GM23338 (cell line): ENCODE results near the gene SYNDIG1. TPM values are rescaled to one million over a fixed set of nuclear protein-coding genes. Genes with fewer than 3 reads are reported as not detected.

Source experiments
- ATAC-seq: fragments of 200-7000 bp; cut with Tn5 transposase; 3 replicates; pipeline ENCODE4 v1.9.1; 2020
- DNase-seq: peaks from one replicate; pipeline ENCODE4 v3.0.0-alpha.2; 2015; ENCODE audit warnings: low spot score
- H2AFZ ChIP-seq: fragments of 200-600 bp; sonication (generic); 2 replicates; pipeline ENCODE4 v1.8.0; 2016; ENCODE audit warnings: antibody characterized with exemption, mild to moderate bottlenecking, moderate library complexity
- H3F3A ChIP-seq: fragments of 200-600 bp; sonication (generic); replicated peaks from 2 replicates; pipeline ENCODE4 v1.8.0; 2017; ENCODE audit warnings: antibody characterized with exemption, mixed run types, low read depth
- H3K27ac ChIP-seq: fragments of 200-600 bp; sonication (generic); 2 replicates; pipeline ENCODE4 v1.6.1; 2016; ENCODE audit warnings: low read depth
- H3K27me3 ChIP-seq: fragments of 200-600 bp; sonication (generic); 2 replicates; pipeline ENCODE4 v1.8.0; 2016; ENCODE audit warnings: mild to moderate bottlenecking, mixed run types, moderate library complexity; ENCODE audit not compliant: insufficient read depth
- H3K36me3 ChIP-seq: fragments of 200-600 bp; sonication (generic); 2 replicates; pipeline ENCODE4 v1.8.0; 2016; ENCODE audit warnings: mild to moderate bottlenecking; ENCODE audit not compliant: insufficient read depth
- H3K4me1 ChIP-seq: fragments of 200-600 bp; sonication (generic); 2 replicates; pipeline ENCODE4 v1.8.0; 2016; ENCODE audit warnings: mild to moderate bottlenecking, moderate library complexity; ENCODE audit not compliant: insufficient read depth
- H3K4me2 ChIP-seq: fragments of 200-600 bp; sonication (generic); 2 replicates; pipeline ENCODE4 v1.7.1; 2017; ENCODE audit warnings: mixed run types
- H3K4me3 ChIP-seq: fragments of 200-600 bp; sonication (generic); 2 replicates; pipeline ENCODE4 v1.6.1; 2016; ENCODE audit warnings: mixed run types
- H3K79me2 ChIP-seq: fragments of 200-600 bp; sonication (generic); replicated peaks from 2 replicates; pipeline ENCODE4 v1.8.0; 2017; ENCODE audit warnings: mild to moderate bottlenecking; ENCODE audit not compliant: insufficient read depth
- H3K9me2 ChIP-seq: fragments of 200-600 bp; sonication (generic); 2 replicates; pipeline ENCODE4 v1.8.0; 2017; ENCODE audit not compliant: insufficient read depth
- H4K20me1 ChIP-seq: fragments of 200-600 bp; sonication (generic); replicated peaks from 2 replicates; pipeline ENCODE4 v1.8.0; 2017; ENCODE audit warnings: mild to moderate bottlenecking; ENCODE audit not compliant: insufficient read depth
- H3K27ac Mint-ChIP-seq: 2 replicates; pipeline ENCODE4 v1.8.0; 2020; ENCODE audit warnings: inconsistent platforms, mild to moderate bottlenecking, moderate library complexity, mixed read lengths
- H3K27me3 Mint-ChIP-seq: 3 replicates; pipeline ENCODE4 v1.8.0; 2022; ENCODE audit warnings: low read depth, mild to moderate bottlenecking, moderate library complexity, mixed read lengths, inconsistent platforms; ENCODE audit not compliant: insufficient read depth, poor library complexity
- H3K36me3 Mint-ChIP-seq: 3 replicates; pipeline ENCODE4 v1.8.0; 2021; ENCODE audit warnings: low read depth, mild to moderate bottlenecking, inconsistent platforms, moderate library complexity, mixed read lengths
- H3K4me1 Mint-ChIP-seq: 3 replicates; pipeline ENCODE4 v1.8.0; 2020; ENCODE audit warnings: mild to moderate bottlenecking, inconsistent platforms, mixed read lengths
- H3K4me3 Mint-ChIP-seq: 3 replicates; pipeline ENCODE4 v1.8.0; 2021; ENCODE audit warnings: moderate library complexity, mild to moderate bottlenecking, inconsistent platforms, mixed read lengths
- H3K9me3 Mint-ChIP-seq: 3 replicates; pipeline ENCODE4 v1.8.0; 2020; ENCODE audit warnings: moderate library complexity, mild to moderate bottlenecking, inconsistent platforms, mixed read lengths
- CREB1 ChIP-seq: fragments of 250-450 bp; sonication (Bioruptor Pico); IDR thresholded peaks from 2 replicates; pipeline ENCODE4 v1.5.0; 2020; ENCODE audit warnings: low read depth, mild to moderate bottlenecking, moderate library complexity
- JUNB ChIP-seq: IDR thresholded peaks from one replicate; pipeline ENCODE4 v1.6.1; 2016; ENCODE audit warnings: antibody characterized with exemption; ENCODE audit not compliant: unreplicated experiment
- NANOG ChIP-seq: IDR thresholded peaks from 2 replicates; pipeline ENCODE4 v1.6.1; 2016; ENCODE audit warnings: antibody characterized with exemption, borderline replicate concordance
- STAT1 ChIP-seq: IDR thresholded peaks from one replicate; pipeline ENCODE4 v1.6.1; 2016; ENCODE audit warnings: antibody characterized with exemption; ENCODE audit not compliant: unreplicated experiment
- ZNF114 ChIP-seq: fragments of 250-450 bp; sonication (Bioruptor Pico); IDR thresholded peaks from 2 replicates; pipeline ENCODE4 v1.5.0; 2020; ENCODE audit warnings: mild to moderate bottlenecking, moderate library complexity
- ZNF331 ChIP-seq: fragments of 250-450 bp; sonication (Bioruptor Pico); IDR thresholded peaks from 2 replicates; pipeline ENCODE4 v1.5.0; 2020; ENCODE audit warnings: low read depth, mild to moderate bottlenecking, moderate library complexity
- polyA plus RNA-seq: library from polyadenylated mRNA; unstranded; fragments of >200 nt; fragmentation: Nextera tagmentation; extraction: Ambion mirVana; gene quantifications from 2 replicates; pipeline ENCODE4 v1.2.1, GENCODE V29; 2016
- total RNA-seq: library from RNA; depleted of rRNA; stranded (reverse); fragments of >200 nt; shearing (Covaris generic); gene quantifications from 2 replicates; pipeline ENCODE4 v1.2.3, GENCODE V29; 2014
- TF ChIP-seq, protein P1 (sequence below): IDR thresholded peaks from 2 replicates; pipeline ENCODE4 v1.6.1; 2016; ENCODE audit warnings: antibody characterized with exemption
- TF ChIP-seq, protein P2 (sequence below): fragments of 250-450 bp; sonication (Bioruptor Pico); IDR thresholded peaks from 2 replicates; pipeline ENCODE4 v1.5.0; 2020; ENCODE audit warnings: mild to moderate bottlenecking, moderate library complexity
- TF ChIP-seq, protein P3 (sequence below): IDR thresholded peaks from one replicate; pipeline ENCODE4 v1.6.1; 2018; ENCODE audit warnings: antibody characterized with exemption; ENCODE audit not compliant: unreplicated experiment
- TF ChIP-seq, protein P4 (sequence below), 2 experiments: fragments of 200-600 bp in 1 of 2; sonication (generic) in 1 of 2; conservative IDR thresholded peaks; 2 replicates each; pipeline versions ENCODE4 v1.5.1 to v1.6.1; 2016 to 2017; ENCODE audit warnings: antibody characterized with exemption in 2 of 2, low read depth in 2 of 2, mild to moderate bottlenecking in 2 of 2, moderate library complexity in 1 of 2

The SYNDIG1 gene
- total and polyA plus RNA-seq, 2 experiments from 2014 or later, result 2.8 to 4.8 TPM

DNA sequence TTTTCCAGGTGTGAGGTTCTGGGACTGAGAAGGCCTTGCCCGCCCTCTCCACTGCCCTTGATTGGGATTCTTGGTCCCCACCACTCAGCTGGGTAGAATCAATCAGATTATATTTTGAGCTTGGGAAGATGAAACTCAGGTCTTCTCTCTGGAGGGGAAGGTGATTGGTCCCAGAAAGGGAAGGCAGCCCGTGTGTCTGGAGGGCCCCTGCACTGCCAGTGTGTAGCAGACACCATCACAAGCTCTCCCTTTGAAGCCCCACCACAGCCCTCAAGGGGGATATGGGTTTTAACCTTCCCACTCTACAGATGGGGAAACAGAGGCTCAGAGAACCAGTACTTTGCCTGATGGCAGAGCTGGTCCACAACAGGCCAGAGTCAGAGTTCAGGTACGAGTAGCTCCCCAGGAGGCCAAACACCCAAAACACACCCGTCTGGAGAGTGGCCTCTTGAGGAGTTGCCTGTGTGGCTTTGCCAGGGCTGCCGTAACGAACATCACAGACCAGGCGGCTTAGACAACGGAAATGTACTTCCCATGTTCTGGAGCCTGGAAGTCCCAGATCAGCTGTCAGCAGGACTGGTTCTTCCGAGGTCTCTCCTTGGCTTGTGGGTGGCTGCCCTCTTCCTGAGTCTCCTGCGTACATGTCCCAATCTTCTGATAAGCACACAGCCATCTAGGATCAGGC, 205.6 kb downstream of the SYNDIG1 start:
- Histone ChIP-seq H3K27ac (no peak overlapping the region), H3K79me2 (no peaks in the 10 kb centered on the region), H2AFZ (no peak overlapping the region), H3K9me2 (0 out of 2 replicates have a peak, but pooled peaks cover 3% of the 10 kb centered on the region), H3F3A (no peaks in the 10 kb centered on the region), H3K4me1 (no peaks in the 10 kb centered on the region), H3K4me2 (no peak overlapping the region), H3K36me3 (no peaks in the 10 kb centered on the region), H3K27me3 (no peaks in the 10 kb centered on the region), H3K4me3 (no peak overlapping the region), H4K20me1 (no peaks in the 10 kb centered on the region; the same call in 1 of the 2 replicates)
- ATAC-seq, result no peak
- no peaks in the 10 kb centered on the region; the same call in 2 of the 3 replicates for H3K36me3 Mint-ChIP-seq
- peaks cover 4% of the 10 kb centered on the region; the same call in 2 of the 3 replicates for H3K9me3 Mint-ChIP-seq
- TF ChIP-seq NANOG (no peak), ZNF331 (CRISPR knock-in tag) (no peak), CREB1 (no peak), JUNB (no peak), STAT1 (no peak), ZNF114 (CRISPR knock-in tag) (no peak)
- TF ChIP-seq, protein P1, sequence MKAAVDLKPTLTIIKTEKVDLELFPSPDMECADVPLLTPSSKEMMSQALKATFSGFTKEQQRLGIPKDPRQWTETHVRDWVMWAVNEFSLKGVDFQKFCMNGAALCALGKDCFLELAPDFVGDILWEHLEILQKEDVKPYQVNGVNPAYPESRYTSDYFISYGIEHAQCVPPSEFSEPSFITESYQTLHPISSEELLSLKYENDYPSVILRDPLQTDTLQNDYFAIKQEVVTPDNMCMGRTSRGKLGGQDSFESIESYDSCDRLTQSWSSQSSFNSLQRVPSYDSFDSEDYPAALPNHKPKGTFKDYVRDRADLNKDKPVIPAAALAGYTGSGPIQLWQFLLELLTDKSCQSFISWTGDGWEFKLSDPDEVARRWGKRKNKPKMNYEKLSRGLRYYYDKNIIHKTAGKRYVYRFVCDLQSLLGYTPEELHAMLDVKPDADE, result no peak
- TF ChIP-seq, protein P2, sequence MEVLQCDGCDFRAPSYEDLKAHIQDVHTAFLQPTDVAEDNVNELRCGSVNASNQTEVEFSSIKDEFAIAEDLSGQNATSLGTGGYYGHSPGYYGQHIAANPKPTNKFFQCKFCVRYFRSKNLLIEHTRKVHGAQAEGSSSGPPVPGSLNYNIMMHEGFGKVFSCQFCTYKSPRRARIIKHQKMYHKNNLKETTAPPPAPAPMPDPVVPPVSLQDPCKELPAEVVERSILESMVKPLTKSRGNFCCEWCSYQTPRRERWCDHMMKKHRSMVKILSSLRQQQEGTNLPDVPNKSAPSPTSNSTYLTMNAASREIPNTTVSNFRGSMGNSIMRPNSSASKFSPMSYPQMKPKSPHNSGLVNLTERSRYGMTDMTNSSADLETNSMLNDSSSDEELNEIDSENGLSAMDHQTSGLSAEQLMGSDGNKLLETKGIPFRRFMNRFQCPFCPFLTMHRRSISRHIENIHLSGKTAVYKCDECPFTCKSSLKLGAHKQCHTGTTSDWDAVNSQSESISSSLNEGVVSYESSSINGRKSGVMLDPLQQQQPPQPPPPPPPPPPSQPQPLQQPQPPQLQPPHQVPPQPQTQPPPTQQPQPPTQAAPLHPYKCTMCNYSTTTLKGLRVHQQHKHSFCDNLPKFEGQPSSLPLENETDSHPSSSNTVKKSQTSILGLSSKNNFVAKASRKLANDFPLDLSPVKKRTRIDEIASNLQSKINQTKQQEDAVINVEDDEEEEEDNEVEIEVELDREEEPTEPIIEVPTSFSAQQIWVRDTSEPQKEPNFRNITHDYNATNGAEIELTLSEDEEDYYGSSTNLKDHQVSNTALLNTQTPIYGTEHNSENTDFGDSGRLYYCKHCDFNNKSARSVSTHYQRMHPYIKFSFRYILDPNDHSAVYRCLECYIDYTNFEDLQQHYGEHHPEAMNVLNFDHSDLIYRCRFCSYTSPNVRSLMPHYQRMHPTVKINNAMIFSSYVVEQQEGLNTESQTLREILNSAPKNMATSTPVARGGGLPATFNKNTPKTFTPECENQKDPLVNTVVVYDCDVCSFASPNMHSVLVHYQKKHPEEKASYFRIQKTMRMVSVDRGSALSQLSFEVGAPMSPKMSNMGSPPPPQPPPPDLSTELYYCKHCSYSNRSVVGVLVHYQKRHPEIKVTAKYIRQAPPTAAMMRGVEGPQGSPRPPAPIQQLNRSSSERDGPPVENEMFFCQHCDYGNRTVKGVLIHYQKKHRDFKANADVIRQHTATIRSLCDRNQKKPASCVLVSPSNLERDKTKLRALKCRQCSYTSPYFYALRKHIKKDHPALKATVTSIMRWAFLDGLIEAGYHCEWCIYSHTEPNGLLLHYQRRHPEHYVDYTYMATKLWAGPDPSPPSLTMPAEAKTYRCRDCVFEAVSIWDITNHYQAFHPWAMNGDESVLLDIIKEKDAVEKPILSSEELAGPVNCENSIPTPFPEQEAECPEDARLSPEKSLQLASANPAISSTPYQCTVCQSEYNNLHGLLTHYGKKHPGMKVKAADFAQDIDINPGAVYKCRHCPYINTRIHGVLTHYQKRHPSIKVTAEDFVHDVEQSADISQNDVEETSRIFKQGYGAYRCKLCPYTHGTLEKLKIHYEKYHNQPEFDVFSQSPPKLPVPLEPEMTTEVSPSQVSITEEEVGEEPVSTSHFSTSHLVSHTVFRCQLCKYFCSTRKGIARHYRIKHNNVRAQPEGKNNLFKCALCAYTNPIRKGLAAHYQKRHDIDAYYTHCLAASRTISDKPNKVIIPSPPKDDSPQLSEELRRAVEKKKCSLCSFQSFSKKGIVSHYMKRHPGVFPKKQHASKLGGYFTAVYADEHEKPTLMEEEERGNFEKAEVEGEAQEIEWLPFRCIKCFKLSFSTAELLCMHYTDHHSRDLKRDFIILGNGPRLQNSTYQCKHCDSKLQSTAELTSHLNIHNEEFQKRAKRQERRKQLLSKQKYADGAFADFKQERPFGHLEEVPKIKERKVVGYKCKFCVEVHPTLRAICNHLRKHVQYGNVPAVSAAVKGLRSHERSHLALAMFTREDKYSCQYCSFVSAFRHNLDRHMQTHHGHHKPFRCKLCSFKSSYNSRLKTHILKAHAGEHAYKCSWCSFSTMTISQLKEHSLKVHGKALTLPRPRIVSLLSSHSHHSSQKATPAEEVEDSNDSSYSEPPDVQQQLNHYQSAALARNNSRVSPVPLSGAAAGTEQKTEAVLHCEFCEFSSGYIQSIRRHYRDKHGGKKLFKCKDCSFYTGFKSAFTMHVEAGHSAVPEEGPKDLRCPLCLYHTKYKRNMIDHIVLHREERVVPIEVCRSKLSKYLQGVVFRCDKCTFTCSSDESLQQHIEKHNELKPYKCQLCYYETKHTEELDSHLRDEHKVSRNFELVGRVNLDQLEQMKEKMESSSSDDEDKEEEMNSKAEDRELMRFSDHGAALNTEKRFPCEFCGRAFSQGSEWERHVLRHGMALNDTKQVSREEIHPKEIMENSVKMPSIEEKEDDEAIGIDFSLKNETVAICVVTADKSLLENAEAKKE (CRISPR knock-in tag), result no peak
- TF ChIP-seq, protein P3, sequence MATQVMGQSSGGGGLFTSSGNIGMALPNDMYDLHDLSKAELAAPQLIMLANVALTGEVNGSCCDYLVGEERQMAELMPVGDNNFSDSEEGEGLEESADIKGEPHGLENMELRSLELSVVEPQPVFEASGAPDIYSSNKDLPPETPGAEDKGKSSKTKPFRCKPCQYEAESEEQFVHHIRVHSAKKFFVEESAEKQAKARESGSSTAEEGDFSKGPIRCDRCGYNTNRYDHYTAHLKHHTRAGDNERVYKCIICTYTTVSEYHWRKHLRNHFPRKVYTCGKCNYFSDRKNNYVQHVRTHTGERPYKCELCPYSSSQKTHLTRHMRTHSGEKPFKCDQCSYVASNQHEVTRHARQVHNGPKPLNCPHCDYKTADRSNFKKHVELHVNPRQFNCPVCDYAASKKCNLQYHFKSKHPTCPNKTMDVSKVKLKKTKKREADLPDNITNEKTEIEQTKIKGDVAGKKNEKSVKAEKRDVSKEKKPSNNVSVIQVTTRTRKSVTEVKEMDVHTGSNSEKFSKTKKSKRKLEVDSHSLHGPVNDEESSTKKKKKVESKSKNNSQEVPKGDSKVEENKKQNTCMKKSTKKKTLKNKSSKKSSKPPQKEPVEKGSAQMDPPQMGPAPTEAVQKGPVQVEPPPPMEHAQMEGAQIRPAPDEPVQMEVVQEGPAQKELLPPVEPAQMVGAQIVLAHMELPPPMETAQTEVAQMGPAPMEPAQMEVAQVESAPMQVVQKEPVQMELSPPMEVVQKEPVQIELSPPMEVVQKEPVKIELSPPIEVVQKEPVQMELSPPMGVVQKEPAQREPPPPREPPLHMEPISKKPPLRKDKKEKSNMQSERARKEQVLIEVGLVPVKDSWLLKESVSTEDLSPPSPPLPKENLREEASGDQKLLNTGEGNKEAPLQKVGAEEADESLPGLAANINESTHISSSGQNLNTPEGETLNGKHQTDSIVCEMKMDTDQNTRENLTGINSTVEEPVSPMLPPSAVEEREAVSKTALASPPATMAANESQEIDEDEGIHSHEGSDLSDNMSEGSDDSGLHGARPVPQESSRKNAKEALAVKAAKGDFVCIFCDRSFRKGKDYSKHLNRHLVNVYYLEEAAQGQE, result no peak
- TF ChIP-seq, protein P4, sequence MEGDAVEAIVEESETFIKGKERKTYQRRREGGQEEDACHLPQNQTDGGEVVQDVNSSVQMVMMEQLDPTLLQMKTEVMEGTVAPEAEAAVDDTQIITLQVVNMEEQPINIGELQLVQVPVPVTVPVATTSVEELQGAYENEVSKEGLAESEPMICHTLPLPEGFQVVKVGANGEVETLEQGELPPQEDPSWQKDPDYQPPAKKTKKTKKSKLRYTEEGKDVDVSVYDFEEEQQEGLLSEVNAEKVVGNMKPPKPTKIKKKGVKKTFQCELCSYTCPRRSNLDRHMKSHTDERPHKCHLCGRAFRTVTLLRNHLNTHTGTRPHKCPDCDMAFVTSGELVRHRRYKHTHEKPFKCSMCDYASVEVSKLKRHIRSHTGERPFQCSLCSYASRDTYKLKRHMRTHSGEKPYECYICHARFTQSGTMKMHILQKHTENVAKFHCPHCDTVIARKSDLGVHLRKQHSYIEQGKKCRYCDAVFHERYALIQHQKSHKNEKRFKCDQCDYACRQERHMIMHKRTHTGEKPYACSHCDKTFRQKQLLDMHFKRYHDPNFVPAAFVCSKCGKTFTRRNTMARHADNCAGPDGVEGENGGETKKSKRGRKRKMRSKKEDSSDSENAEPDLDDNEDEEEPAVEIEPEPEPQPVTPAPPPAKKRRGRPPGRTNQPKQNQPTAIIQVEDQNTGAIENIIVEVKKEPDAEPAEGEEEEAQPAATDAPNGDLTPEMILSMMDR (conservative IDR thresholded peaks at IDR 0.05; ENCODE audit: low read depth in 2 of 2), result no peak
- no peak overlapping the region for H3K27ac Mint-ChIP-seq
- H3K4me3 Mint-ChIP-seq, result no peak overlapping the region
- peaks cover 17% of the 10 kb centered on the region for H3K27me3 Mint-ChIP-seq
- no peak for DNase-seq
- 0 out of 3 replicates have a peak, but pooled peaks cover 4% of the 10 kb centered on the region for H3K4me1 Mint-ChIP-seq
